HCT116 (cell line): ENCODE measurements around the gene ABL1.

Experiments
- CTCF ChIP-seq, 3 experiments: fragments of 200-600 bp in 1 of 3; sonication (generic) in 1 of 3; IDR thresholded peaks in 2 of 3; conservative IDR thresholded peaks in 1 of 3; 2 replicates each; pipeline ENCODE4 v1.5.1; 2012 to 2017; ENCODE audit warnings: low read depth in 2 of 3, low read length in 2 of 3, antibody characterized with exemption in 1 of 3, borderline replicate concordance in 1 of 3, control low read depth in 1 of 3, mild to moderate bottlenecking in 1 of 3, mixed read lengths in 1 of 3, mixed run types in 1 of 3, moderate library complexity in 1 of 3; ENCODE audit not compliant: insufficient read depth in 1 of 3
- JUND ChIP-seq: IDR thresholded peaks from 2 replicates; pipeline ENCODE4 v1.6.1; 2012

GRCh38 chr9:130892477-130893304 is 57.6 kb downstream of the ABL1 start:
- no peak for TF ChIP-seq CTCF (IDR thresholded peaks at IDR 0.05 in 2 of 3, conservative IDR thresholded peaks at IDR 0.05 in 1 of 3; ENCODE audit: borderline replicate concordance in 1 of 3, insufficient read depth in 1 of 3, low read depth in 2 of 3, low read length in 2 of 3)
- TF ChIP-seq JUND = no peak
